ENCODE measurements around the gene ARHGAP27. TPM values are rescaled to one million over a fixed set of nuclear protein-coding genes. Genes with fewer than 3 reads are reported as not detected.
"Not testable (repeated sequence)": the region's sequence is repeated elsewhere in the genome, so short reads cannot be mapped to it uniquely, and the experiment has no call there.

The ARHGAP27 gene
- total and polyA plus RNA-seq, 9 of the 15 experiments (the other 6 are each of a cell fraction or from before 2014, with no cell fraction given): 0.04 to 4.6 (median 2.1) TPM

- TF ChIP-seq ZBTB40 (IDR thresholded peaks at IDR 0.05) (0 out of 2 replicates have a peak, but pooled peaks have one; percentile 16), PBX2 (tag; conservative IDR thresholded peaks at IDR 0.05; ENCODE audit: low read depth) (peak; percentile 30; the same call in 1 of the 2 replicates), ZNF584 (CRISPR knock-in tag; IDR thresholded peaks at IDR 0.05; ENCODE audit: low read depth) (0 out of 2 replicates have a peak, but pooled peaks have one; percentile 37), NFE2 (IDR thresholded peaks at IDR 0.05; ENCODE audit: low read depth) (peak; percentile 43; the same call in 1 of the 2 replicates), USF1 (CRISPR knock-in tag; IDR thresholded peaks at IDR 0.05) (0 out of 2 replicates have a peak, but pooled peaks have one; percentile 18), SMARCE1 (IDR thresholded peaks at IDR 0.05) (peak; percentile 71; the same call in 1 of the 2 replicates), JUND (IDR thresholded peaks at IDR 0.05; ENCODE audit: borderline replicate concordance, low read depth, low read length) (peak; percentile 50; the same call in 1 of the 2 replicates)
- not testable (repeated sequence) for TF ChIP-seq ZBTB40 (CRISPR knock-in tag; IDR thresholded peaks at IDR 0.05); PBX2 (CRISPR knock-in tag; IDR thresholded peaks at IDR 0.05; ENCODE audit: low read depth); JUND (tag; IDR thresholded peaks at IDR 0.05; ENCODE audit: borderline replicate concordance, low read depth, low read length)
These were observed 13.5 kb upstream of the ARHGAP27 start (continued) for GRCh38 chr17:45445901-45446743.
